ENCODE results near the gene TIAM2. TPM values are rescaled to one million over a fixed set of nuclear protein-coding genes. Genes with fewer than 3 reads are reported as not detected.

TIAM2 gene
- total RNA-seq, 1 experiment from 2014 or later, result 9.1 TPM

DNA sequence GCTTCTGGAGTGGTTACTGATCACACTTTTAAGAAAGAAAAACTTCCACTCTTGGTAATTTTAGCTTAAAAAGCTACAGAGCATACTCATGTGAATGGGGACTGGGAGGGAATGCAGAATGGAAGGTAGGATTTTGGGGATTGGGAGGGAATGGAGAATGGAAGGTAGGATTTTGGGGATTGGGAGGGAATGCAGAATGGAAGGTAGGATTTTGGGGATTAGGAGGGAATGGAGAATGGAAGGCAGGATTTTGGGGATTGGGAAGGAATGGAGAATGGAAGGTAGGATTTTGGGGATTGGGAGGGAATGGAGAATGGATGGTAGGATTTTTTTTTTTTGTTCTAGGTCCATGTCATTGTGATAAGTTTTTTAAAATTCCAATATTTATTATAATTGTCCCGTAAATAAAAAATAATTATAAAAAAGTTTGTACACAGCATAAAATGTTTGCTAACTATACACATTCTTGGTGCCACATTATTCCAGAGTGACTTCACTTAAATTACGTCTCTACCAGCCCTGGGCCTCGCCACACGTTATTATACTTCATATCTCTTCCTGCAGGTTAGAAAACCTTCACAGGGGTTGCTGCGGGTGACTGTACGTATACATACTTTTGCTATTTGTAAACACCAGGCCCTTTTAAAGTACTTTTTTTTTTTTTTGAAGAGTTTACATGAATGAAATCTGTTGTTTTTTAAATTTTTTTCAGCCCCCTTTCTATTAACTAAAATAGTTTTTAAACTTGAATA lies 127.3 kb downstream of the TIAM2 start:
- ChIA-PET POLR2A (ENCODE audit: low non-redundant PET) (no interaction called here), CTCF (interaction anchor here (0.7 kb wide), 1 partner anchor 45 kb away, joined by 3 read pairs; no protein-coding TSS in a partner anchor)
- Histone ChIP-seq H3K4me3 (ENCODE audit: low read depth, low read length, poor library complexity, severe bottlenecking) (no peak overlapping the region), H3K36me3 (ENCODE audit: insufficient read depth, low read length, poor library complexity, severe bottlenecking) (no peaks in the 10 kb centered on the region), H3K27ac (ENCODE audit: low read depth, low read length, poor library complexity, severe bottlenecking) (no peak overlapping the region), H3K27me3 (replicated peaks; ENCODE audit: insufficient read depth, low read depth, low read length, poor library complexity) (no peaks in the 10 kb centered on the region), H3K4me1 (ENCODE audit: insufficient read depth, low read length, poor library complexity, severe bottlenecking) (no peaks in the 10 kb centered on the region), H3K9me3 (ENCODE audit: low read depth, low read length, poor library complexity, severe bottlenecking) (no peaks in the 10 kb centered on the region)
- intact Hi-C loops (cut with micrococcal nuclease; ENCODE audit: unreplicated experiment), result no loop called here
- BruUV-seq (replicated peaks), result no TSS peak
- DNase-seq (ENCODE audit: low spot score), result no peak
- TF ChIP-seq EZH2 (IDR thresholded peaks at IDR 0.05; ENCODE audit: borderline replicate concordance, low read depth, low read length, poor library complexity, severe bottlenecking), result no peak
- no peak for TF ChIP-seq CTCF (conservative IDR thresholded peaks at IDR 0.05; ENCODE audit: low read depth, low read length)

DNA sequence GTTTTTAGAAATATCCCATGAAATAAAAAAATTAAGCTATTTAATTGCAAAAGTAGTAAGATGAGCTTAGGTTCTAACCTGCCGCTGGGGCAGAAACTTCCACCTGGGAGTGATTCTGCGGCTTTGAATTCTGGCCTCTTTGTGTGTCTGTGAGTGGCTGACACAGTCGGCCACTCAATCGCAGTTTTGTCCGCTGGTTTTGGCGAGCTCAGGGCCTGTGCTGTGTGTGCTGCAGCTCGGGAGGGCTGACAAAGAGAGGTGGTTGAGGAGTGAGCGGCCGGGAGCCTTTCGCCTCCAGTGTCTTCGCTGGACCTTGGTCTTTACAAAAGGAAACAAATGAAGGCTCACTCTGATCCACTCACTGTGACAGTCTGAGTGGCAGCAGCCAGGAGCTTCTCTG lies 128.4 kb downstream of the TIAM2 start:
- ChIA-PET POLR2A (ENCODE audit: low non-redundant PET) (no interaction called here), CTCF (no interaction called here)
- no peak for DNase-seq (ENCODE audit: low spot score)
- TF ChIP-seq CTCF (conservative IDR thresholded peaks at IDR 0.05; ENCODE audit: low read depth, low read length) (no peak), EZH2 (IDR thresholded peaks at IDR 0.05; ENCODE audit: borderline replicate concordance, low read depth, low read length, poor library complexity, severe bottlenecking) (no peak)
- Histone ChIP-seq H3K27me3 (replicated peaks; ENCODE audit: insufficient read depth, low read depth, low read length, poor library complexity) (no peaks in the 10 kb centered on the region), H3K4me1 (ENCODE audit: insufficient read depth, low read length, poor library complexity, severe bottlenecking) (no peaks in the 10 kb centered on the region), H3K36me3 (ENCODE audit: insufficient read depth, low read length, poor library complexity, severe bottlenecking) (no peaks in the 10 kb centered on the region), H3K27ac (ENCODE audit: low read depth, low read length, poor library complexity, severe bottlenecking) (no peak overlapping the region), H3K9me3 (ENCODE audit: low read depth, low read length, poor library complexity, severe bottlenecking) (no peaks in the 10 kb centered on the region), H3K4me3 (ENCODE audit: low read depth, low read length, poor library complexity, severe bottlenecking) (no peak overlapping the region)
- intact Hi-C loops (cut with micrococcal nuclease; ENCODE audit: unreplicated experiment), result no loop called here
- BruUV-seq (replicated peaks), result no TSS peak

DNA sequence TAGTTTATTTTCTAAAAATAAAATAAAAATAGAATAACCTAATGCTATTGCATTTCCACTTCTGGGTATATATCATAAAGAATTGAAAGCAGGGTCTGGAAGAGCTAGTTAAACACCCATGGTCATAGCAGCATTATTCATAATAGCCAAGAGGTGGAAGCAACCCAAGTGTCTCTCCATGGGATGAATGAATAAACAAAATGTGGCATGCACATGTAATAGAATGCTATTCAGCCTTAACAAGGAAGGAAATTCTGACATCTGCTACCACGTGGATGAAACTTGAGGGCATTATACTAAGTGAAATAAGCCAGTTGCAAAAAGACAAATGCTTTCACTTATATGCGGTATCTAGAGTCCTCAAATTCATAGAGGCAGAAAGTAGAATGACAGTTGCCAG lies 130.8 kb downstream of the TIAM2 start:
- H3K4me3 ChIP-seq (ENCODE audit: low read depth, low read length, poor library complexity, severe bottlenecking), result no peak overlapping the region
- ChIA-PET POLR2A (ENCODE audit: low non-redundant PET) (no interaction called here), CTCF (no interaction called here)
- no peak for TF ChIP-seq CTCF (conservative IDR thresholded peaks at IDR 0.05; ENCODE audit: low read depth, low read length)
- no peak for TF ChIP-seq EZH2 (IDR thresholded peaks at IDR 0.05; ENCODE audit: borderline replicate concordance, low read depth, low read length, poor library complexity, severe bottlenecking)
- H3K9me3 ChIP-seq (ENCODE audit: low read depth, low read length, poor library complexity, severe bottlenecking), result no peaks in the 10 kb centered on the region
- H3K4me1 ChIP-seq (ENCODE audit: insufficient read depth, low read length, poor library complexity, severe bottlenecking), result no peaks in the 10 kb centered on the region
- intact Hi-C loops (cut with micrococcal nuclease; ENCODE audit: unreplicated experiment), result no loop called here
- no peaks in the 10 kb centered on the region for H3K27me3 ChIP-seq (replicated peaks; ENCODE audit: insufficient read depth, low read depth, low read length, poor library complexity)
- BruUV-seq (replicated peaks), result no TSS peak
- no peaks in the 10 kb centered on the region for H3K36me3 ChIP-seq (ENCODE audit: insufficient read depth, low read length, poor library complexity, severe bottlenecking)
- H3K27ac ChIP-seq (ENCODE audit: low read depth, low read length, poor library complexity, severe bottlenecking), result no peak overlapping the region
- no peak for DNase-seq (ENCODE audit: low spot score)

Measured in A673 (cell line).